Measurements from ENCODE around the gene PRPF6.

Gene PRPF6

DNA sequence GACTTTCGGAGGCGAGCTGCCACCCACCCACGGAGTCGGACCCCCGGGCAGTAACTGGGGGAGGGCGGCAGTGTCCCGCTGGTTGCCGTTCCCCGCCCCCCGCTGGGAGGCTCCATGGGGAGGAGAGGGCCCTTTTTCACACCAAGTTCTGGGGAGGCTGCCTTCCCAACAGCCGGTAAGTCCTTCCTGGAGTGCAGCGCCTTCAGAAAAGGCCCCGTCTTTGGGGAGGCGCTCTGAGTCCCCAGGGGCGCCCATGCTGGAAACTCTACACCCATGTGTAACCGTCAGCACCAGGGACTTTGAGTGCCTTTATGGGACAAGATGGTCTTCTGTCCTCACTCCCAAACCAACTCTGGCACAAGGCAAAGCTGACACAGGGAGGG is 68.9 kb downstream of the PRPF6 start:
- DNase-seq: no peak

DNA sequence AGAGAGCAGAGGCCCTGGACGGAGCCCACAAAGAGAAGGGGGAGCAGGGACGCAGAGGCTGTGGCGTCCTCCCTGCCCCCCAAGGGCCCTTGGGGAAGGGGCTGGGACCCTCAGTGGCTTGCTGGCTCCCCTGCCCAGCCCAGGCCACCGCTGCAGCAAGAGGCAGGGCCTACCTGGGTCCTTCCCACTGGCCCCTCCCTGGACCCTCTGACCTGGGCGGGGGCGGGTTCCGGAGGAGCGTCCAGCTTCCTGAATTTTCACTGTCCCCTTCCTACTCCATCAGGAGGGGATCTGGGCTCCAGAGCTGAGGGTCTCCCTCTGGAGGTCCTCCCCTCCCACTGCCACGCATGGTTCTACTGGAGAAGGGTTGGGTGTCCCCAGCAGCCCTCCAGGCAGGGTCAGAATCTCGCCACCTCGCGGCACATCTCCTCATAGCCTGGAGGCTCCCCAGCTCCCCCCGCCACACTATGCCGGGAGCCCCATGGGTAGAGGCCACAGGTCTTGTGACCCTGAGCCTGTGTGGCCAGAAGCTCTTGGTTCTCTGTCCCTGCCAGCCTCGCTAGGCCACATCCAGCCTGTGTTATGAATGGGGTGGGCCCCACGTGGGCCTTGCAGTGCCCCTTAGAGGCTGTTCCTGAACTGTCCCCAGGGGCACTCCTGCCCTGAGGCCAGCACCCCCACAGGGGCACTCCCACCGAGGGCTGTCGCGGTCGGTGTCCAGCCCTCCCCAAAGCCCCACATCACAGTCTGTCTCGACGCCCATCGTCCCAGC is 69.5 kb downstream of the PRPF6 start:
- DNase-seq: no peak

DNA sequence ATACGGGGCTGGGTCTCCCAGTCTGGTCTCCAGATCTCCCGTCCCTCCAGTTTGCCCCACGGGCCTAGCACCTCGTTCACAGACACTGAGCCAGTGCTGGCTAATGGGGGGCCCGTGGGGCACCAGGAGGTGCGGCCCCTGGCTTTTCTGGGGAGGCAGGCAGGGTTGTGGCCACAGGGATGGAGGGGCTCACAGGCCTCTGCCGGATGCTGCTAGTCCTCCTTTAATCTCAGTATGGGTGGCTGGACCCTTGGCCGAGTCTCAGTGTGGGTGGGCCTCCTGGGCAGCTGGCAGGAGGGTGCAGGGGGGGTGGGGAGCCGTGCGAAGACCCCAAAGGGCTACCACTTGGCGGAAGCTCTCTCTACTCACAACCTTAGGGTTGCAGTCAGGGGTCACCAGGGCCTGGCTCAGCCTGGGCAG is 70.1 kb downstream of the PRPF6 start:
- no peak for DNase-seq

DNA sequence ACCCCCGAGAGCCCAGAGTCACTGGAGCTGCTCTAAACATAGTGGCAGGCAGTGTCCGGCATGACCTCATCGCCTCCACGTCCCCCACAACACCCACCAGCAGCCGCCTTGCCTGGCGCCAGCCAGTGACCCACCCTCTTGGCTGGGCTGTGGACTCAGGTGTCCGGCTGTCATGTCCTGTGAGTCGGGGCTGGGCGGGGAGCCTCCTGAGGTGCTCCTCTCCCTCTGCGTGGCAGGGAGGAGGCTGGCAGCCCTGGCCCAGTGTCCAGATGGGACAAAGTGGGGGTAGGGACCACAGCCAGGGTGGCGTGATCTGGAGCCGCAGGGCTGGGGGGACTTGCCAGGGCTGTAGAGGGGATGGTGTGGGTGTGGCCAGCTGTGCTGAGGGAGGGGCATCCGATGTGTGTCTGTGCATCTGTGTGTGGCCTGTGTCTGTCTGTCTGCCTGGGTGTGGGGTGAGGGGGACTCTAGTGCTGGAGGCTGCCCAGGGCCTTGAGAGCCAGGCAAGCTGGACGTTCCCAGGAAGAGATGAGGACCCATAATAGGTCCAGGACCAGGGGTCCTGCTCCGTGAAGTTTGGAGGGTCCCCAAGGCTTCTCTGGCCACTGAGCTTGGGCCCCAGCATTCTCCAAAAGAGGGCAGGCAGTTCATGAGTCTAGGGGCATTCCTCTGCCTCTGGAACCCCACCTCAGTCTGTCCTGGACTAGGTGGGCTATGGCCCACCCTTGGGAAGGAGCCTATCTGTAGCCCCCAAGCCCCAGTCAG is 70.8 kb downstream of the PRPF6 start:
- no peak for DNase-seq

DNA sequence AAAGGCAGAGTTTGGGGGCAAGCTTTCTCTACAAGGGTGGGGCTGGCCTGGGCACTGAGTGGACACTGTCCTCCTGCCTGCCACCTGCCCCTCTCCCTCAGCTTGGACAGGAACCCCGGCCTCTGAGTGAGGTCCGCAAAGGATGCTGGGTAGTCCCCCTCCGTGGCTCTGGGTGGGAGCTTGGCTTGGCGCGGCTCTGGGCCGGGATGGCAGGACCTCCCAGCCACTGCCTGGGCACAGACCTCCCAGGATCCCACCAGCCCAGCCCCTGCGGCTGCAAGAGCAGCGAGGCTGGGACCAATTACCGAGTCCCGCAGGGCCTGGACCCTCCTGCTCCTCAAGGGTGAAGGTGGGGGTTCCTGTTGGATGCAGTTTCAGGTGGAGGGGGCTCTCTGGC is 71.4 kb downstream of the PRPF6 start:
- DNase-seq: no peak

DNA sequence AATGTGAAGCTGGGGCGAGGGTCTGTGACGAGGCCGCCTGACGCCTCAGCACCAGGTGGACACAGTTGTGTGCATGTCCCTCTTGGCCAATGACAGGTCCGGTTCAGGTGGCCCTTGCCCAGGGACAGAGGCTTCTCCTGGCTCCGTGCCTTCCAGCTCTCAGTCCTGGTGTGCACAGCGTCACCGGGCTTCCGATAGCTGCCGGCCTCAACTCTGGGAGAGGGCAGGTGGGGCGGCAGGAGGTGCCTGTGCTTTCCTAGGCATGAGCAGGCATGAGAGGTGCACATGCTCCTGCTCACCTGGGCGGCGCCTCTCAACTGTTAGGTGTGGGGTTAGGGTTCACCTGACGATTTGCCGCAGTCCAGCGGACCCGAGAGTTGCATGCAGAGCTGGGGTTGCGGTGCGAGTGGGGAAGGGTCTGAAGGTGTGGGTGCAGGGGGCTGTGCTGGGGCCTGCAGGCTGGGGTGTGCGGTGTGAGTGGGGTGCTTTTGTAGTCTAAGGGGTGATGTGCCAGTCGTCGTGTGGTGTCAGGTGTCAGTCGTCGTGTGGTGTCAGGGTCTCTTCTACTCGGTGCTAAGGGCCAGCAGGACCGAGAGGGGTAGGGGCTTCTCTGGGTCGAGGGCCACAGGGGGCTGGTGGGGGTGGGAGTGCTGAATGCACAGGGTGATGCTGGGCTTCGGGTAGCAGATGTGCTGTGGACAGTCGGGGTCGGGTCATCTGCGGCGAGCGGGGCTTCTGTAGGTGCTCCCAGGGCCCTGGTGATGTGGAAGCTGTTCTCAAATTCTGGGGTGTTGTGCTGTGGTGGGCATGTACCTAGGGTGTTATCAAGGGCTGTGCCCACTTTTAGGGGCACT is 72.3 kb downstream of the PRPF6 start:
- DNase-seq: no peak

DNA sequence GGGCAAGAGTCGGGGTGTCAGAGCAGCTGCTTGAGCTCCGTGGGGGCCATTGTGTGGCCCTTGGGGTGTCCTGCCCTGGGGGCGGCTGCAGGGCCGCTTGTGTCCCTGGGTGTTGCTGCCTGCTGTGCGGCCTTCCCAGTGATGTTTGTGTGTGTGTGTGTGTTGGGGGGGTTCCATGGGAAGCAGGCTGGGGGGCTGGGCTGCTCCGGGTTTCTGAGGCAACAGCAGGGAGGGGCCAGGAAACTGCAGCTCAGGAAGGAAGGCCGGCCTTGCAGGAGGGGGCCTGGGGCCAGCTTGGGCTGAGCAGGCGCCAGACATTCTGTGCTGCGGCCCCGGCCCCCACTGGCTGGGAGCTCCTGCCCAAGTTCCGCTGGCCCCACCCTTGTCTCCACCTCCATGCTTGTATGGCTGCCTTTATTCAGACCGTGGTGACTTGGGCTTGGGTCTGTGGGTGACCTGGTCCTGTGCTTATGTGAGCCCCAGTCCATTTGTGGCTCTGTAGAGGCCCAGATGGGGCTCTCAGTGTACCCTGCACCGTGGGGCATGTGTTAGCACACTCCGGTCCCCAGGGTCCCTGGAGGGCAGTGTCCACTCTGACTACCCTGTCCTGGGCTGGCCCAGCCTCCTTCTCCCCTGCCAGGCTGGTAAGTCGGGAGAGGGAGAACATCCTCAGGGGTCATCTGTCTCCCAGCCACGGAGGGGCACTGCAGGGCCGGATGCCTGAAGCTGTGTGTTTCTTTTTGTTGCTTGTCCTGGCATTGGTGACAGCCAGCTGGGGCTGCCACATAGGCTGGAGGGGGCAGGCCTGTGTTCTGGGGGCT is 73.1 kb downstream of the PRPF6 start:
- DNase-seq: peak; percentile 71

DNA sequence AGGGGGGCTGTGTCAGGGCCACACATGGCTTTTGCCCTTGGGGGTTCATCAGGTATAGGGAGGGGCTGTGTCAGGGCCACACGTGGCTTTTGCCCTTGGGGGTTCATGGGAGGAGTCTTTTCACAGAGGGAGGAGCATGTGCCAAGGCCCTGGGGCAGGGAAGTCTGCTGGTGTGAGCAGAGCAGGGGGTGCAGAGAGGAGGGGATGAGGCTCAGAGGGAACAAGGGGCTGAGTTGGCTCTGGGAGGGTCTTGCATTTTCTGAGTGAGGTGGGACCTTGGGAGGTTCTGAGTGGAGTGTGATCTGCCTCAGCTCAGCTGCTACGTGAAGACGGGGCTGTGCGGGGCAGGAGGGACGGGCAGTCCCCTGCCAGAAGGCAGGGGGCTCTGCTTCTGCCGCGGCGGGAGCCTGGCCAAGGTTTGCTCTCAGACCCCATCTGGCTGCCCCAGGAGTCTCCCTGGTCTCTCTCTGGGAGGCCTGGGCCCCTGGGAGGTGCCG is 74.5 kb downstream of the PRPF6 start:
- no peak for DNase-seq

DNA sequence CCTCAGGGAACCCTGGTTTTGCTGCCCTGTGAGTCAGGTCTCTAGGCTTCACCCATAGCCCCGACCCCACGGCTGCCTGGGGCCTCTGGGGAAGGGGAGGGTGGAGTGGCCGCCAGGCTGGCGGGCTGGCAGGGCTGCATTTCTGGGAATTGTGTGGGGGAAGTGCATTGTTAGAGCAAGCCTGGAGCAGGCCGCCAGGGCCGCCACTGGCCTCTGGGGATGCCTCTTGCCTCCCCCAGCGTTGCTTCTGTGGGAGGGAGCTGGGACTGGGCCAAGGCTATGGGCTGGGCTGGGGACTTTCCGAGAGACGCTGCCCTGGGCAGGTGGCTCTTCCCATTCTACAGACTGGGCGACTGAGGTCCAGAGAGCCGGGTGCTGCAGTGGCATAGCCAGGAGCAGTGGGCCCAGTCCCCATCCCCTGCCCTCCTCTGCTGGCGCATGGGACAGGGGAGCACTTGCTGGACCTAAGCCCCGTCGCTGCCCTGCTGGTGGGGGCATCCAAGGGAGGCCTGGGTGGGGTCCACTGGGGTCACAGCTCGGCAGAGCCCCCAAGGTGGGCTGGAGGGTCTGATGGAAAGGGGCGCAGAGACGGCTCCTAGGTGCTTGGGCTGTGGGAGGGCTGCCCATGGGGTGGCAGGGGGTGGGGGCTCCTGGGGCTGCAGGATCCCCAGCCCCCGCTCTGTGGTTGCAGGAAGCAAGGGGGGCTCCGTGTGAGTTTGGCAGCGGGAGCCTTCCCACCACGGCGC is 75.1 kb downstream of the PRPF6 start:
- DNase-seq: peak; percentile 73

DNA sequence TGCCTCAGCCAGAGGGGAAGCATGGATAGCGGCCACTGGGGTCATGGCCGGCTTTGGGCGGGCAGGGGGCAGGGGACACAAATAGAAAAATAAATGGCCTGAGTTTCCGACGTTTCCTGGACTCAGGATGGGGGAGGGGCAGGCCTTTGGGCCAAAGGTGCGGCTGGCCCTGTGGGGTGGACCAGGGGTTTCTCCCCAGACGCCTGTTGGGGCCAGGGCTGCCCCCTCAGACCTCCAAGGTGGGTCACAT is 75.6 kb downstream of the PRPF6 start:
- DNase-seq: no peak

DNA sequence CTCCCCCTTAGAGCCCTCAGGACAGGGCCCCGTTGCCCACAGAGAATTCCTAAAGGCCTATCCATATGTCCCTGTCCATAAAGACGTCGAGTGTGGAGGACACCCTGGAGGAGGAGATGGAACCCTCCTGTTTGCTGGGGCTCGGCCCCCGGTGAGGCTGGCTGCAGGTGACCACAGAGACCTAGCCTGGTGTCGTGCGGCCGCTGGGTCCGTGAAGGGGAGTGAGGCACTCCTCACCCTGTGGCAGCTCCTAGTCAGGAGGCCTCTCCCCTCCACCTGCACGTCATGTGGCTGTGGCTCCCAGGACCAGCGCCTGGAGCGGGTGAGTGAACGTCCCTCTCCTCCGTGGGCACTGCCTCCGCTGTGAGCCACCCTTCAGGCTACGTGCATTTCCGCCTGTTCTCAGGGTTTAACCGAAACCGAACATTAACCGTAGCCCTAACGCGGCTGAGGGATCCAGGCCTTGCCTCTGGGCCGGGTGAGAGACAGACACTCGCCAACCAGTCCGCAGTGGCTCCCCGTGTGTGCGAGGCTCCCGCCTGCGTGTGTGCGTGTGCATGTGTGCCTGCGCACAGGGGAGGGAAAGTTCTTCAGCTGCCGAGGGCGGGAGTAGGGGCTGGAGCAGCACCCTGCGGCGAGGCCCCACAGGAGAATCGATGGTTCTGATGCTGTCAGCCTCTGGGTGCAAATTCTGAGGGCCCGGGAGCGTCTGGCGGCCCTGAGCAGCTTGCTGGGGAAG is 76.1 kb downstream of the PRPF6 start:
- DNase-seq: no peak

DNA sequence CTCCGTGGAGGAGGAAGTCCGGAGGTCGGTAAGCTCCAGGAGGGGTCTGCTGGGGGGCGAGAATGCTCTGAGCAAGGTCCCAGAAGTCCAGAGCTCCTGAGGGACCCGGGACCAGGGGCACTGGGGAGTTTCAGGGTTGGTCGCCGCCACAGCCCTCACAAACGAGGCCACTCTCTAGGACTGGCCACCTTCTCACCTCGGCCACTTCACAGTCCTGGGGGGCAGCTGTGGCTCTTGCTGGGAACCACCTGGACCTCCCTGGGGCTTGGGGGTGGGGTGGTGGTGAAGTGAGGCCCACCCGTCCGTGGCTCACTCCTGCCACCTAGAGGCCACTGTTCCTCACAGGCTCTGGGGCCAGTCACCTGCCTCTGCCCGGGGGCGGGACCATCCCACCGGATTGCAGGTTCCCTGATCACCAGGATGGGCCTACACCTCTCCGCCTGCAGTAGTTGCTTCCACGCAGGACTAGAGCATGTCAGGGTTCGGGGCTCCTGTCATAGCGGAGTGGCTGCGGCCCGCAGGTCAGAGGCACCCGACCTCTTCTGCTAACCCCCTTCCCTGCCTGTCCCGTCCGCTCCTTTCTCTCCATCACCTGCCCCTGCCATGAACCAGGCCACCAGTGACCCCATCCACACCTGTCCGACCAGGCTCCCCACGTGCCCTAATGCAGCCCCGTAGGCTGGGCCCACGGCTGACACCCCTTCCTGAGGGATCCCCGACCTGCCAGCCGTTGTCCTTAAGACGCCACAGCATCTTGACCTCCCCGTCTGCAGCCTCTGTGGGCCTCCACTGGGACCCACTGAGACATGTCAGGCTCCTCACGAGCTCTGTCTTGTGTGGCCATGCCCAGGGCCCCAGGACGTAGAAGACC is 76.9 kb downstream of the PRPF6 start:
- peak; percentile 68 for DNase-seq

DNA sequence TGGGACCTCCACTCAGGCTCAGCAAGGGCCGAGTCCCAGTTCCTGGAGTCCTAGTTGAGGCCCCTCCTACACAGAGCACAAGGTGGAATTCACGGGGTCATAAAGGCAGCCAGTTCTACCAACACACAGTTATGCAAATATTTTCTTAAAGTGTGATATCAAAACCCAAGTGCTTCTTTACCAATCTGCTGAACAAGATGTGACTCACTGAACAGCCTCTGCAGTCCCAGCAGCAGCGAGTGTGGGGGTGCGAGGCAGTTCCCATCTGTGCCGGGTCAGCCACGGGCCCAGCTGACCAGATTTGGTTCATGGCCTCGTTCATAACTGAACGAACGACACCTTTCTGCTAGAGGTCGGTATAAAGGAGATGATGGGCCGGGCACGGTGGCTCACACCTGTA is 77.6 kb downstream of the PRPF6 start:
- no peak for DNase-seq

DNA sequence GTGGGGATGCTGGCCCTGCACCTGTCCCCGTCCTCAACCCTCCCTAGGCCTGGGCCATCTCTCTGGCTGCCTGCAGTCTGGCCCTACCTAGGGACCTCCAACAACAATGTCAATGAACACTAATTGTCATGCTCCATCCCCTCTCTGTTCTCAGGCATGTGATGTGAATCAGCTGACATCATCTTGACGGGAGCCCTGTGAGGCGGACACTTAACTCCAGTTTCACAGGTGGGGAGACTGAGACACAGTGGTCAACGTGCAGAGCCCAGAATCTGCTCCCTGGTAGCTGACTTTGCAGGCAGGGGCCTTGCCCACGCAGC is 81.3 kb downstream of the PRPF6 start:
- no peak for DNase-seq

DNA sequence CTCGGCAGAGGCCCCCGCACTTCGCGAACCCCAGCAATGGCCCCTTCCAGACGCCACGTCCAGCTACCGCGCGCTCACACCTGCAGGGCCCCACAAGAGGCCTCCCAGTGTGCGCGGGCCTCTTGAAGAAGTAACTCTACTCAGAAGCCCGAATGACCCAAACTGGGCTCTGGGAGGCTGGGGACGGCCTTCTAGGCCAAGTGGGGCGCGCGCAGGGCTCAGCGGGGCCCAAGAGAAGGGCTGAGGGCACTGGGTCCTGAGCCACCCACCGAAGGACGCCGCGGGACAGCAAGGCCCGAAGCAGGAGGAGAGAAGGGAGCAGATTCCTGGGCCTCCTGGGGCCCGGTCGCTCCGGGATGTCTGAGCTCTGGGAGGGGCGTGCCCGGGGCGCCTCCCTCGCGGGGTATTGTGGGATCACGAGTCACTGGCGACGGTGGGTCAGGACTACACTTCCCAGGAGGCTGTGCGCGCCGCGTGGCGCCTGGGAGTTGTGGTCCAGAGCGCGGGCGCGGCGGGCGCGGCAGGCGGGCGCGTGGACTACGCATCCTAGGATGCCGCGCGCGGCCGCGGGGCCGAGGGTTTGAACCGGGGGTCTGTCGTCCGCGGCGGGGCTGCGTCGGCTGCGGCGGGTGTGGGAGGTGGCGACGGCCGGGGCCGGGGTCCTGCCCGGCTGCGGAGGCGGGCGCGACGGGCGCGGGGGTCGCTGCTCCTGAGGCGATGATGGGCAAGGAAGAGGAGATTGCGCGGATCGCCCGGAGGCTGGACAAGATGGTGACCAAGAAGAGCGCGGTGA is 81.9 kb downstream of the PRPF6 start, which contains the start of gene TCEA2:
TCEA2 (plus strand) TSS at position 603 of the 793 bp plus-strand sequence; CDS start at position 718, 115 bp downstream.
- DNase-seq: peak; percentile 96

DNA sequence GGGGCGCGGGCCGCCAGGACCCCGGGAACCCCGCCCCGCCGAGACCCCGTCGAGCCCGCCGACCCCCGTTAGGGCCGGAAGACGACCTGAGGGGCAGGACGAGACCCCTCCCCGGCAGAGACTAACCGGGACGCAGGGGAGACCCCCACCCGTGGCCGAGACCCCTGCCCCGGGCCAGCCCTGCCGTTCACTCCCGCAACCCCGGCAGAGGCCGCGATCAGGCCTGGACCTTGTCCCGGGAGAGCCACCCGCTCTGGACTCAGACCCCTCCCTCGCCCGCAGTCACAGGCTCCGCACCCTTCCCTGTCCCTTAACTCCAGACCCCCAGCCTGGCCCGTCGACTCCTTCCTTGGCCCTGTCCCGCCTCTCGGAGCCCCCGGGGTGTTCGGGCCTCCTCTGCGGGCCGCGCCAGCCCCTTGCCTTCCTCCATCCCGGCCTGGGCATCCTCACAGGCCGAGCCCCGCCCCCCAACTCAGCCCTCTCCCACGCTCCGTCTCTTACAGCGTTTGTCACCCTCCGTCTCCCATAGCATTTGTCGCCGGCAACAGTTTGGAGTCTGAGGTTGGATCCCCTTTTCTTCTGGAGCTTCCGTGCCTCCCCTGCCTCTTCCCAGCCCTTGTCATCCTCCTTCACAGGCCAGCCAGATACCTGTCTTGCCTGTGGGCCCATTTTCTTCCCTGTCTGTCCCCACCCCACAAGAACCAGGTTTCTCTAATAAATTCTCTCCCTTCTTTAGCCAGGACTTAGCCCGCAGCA is 82.6 kb downstream of the PRPF6 start:
- DNase-seq: no peak

DNA sequence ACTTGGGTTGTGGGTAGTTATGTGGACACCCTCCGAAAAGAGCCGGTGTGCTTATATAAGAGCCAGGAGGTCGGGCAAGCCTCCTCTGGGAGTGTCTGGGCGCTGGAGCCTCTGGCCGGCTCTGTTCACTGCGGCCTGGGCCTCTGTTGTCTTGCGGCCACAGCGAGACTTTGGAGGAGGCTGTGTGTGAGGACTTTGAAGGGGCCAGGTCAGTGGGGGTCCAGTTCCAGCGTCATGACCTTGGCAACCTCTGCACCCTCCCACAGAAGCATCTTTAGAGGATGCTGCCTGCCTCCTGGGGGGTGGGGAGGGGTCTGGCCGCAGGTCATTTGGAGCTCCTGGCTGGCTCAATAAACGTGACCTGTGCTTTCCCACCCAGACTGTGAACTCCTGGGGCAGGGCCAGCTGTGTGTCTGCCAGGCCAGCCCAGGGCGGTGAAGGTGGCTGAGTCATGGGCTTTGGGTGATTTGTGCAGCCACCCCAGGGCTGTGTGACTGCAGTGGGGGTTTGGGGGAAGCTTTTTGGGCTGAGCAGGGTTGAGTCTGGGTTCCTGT is 83.3 kb downstream of the PRPF6 start:
- peak; percentile 47 for DNase-seq
